ENCODE results near the gene FANK1. TPM values are rescaled to one million over a fixed set of nuclear protein-coding genes. Genes with fewer than 3 reads are reported as not detected.
A peak's percentile ranks its signal among the peaks of the same experiment; 100 is the strongest.
"Not testable (repeated sequence)": the region's sequence is repeated elsewhere in the genome, so short reads cannot be mapped to it uniquely, and the experiment has no call there.

The FANK1 gene, protein sequence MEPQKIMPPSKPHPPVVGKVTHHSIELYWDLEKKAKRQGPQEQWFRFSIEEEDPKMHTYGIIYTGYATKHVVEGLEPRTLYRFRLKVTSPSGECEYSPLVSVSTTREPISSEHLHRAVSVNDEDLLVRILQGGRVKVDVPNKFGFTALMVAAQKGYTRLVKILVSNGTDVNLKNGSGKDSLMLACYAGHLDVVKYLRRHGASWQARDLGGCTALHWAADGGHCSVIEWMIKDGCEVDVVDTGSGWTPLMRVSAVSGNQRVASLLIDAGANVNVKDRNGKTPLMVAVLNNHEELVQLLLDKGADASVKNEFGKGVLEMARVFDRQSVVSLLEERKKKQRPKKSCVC
- 10.1 to 11.0 TPM (median 10.2 TPM) in 3 replicates for total RNA-seq

DNA sequence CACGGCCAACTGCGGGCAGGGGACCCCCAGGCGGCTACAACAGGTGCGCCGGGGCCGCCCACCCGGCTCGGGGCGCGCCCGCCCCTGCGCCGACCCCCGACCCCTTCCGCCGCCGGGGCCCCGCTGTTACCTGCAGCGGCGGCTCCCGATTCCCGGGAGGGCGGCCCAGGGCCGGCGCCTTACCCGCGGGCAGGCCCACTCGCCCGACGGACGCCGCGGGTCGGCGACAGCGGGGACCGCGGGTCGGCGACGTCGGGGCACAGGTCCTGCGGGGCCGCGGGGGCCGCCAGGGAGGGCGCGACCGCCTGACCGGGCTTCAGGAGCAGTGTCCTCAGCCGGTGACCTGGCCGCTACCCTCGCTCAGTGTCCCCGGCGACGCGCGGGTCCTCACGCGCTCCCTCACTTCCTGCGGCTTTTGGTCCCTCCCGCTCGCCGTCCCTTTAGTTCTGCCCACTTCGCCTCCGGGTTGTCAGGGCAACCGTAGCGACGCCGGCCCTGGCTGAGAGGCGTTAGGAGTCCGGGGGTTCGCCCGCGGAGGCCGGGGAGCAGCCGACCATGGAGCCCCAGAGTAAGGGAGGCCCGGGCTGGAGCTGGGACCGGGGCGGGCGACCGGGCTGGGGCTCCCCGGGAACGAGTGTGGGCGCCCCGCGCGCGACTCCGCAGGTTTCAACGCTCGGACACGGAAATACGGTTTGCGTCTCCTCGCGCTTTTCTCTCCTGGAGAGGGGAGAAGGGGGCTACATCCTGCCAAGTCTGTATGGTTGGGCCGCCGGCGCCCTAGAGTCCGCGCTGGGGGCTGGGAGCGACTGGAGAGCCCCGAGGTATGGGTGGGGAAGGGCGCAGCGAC is at the start of gene FANK1:
Gene FANK1, plus strand, starts transcription at position 477 of the 847 bp plus-strand sequence. Its CDS starts 79 bp downstream, at position 556.
- not testable (repeated sequence) for H3K36me3 Mint-ChIP-seq; H3K9me3 Mint-ChIP-seq; H3K27me3 Mint-ChIP-seq (ENCODE audit: low read depth)
- peaks cover 31% of the 10 kb centered on the region for H3K4me1 Mint-ChIP-seq
- peak within 1 kb of the TSS; percentile 94 for H3K4me3 Mint-ChIP-seq
- peak; percentile 69 to 88 for DNase-seq (ENCODE audit: low spot score in 2 of 2, unreplicated experiment in 2 of 2)
- H3K27ac Mint-ChIP-seq = peak within 1 kb of the TSS; percentile 95

DNA sequence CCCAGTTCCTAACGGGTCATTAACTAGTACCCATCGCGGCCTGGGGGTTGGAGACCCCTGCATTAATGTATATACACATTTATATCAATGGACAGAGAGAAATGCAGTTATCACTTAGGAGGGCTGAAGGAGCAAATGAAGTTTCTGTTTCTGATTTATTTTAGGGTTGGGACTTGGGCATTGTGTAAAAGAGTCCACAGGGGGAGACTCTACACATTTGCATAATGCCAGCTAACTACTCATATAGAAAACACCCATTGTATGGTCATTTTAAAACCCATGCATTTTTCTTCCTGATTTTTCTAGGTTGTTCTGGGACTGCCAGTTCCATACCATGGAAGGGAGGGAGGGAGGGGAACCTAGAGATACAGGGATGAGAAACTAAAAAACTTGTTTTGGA is 49.5 kb upstream of the FANK1 start:
- Mint-ChIP-seq H3K27ac (no peak overlapping the region), H3K36me3 (peaks cover 32% of the 10 kb centered on the region), H3K27me3 (ENCODE audit: low read depth) (no peaks in the 10 kb centered on the region), H3K4me1 (no peaks in the 10 kb centered on the region), H3K4me3 (no peak overlapping the region), H3K9me3 (no peaks in the 10 kb centered on the region)
- DNase-seq (ENCODE audit: low spot score in 2 of 2, unreplicated experiment in 2 of 2) = no peak
- TF ChIP-seq, protein P1, sequence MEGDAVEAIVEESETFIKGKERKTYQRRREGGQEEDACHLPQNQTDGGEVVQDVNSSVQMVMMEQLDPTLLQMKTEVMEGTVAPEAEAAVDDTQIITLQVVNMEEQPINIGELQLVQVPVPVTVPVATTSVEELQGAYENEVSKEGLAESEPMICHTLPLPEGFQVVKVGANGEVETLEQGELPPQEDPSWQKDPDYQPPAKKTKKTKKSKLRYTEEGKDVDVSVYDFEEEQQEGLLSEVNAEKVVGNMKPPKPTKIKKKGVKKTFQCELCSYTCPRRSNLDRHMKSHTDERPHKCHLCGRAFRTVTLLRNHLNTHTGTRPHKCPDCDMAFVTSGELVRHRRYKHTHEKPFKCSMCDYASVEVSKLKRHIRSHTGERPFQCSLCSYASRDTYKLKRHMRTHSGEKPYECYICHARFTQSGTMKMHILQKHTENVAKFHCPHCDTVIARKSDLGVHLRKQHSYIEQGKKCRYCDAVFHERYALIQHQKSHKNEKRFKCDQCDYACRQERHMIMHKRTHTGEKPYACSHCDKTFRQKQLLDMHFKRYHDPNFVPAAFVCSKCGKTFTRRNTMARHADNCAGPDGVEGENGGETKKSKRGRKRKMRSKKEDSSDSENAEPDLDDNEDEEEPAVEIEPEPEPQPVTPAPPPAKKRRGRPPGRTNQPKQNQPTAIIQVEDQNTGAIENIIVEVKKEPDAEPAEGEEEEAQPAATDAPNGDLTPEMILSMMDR (IDR thresholded peaks at IDR 0.05; ENCODE audit: unreplicated experiment) = no peak

DNA sequence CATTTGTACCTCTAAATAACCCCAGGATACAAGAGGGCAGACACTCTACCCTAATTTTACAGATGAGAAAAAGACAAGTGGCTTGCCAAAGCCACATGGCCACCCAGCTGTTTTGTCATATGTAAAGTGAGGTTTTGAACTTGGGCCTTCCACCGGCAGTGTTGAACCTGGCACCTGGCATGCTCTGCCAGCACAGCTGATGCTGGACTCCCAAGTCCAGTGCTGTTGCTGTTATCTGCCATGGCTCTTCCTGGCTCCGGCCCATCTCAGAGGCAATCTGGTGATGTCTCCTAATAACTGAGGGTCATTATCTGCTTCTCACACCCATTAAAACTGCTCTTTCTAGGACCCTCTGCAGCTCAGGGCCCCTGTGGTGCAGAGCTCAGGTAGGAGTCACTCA is 48.0 kb upstream of the FANK1 start:
- Mint-ChIP-seq H3K4me3 (no peak overlapping the region), H3K27ac (no peak overlapping the region), H3K27me3 (ENCODE audit: low read depth) (no peaks in the 10 kb centered on the region), H3K9me3 (no peaks in the 10 kb centered on the region), H3K4me1 (no peaks in the 10 kb centered on the region), H3K36me3 (peaks cover 35% of the 10 kb centered on the region)
- DNase-seq (ENCODE audit: low spot score in 2 of 2, unreplicated experiment in 2 of 2) = no peak
- TF ChIP-seq, protein P1 (IDR thresholded peaks at IDR 0.05; ENCODE audit: unreplicated experiment) = no peak

DNA sequence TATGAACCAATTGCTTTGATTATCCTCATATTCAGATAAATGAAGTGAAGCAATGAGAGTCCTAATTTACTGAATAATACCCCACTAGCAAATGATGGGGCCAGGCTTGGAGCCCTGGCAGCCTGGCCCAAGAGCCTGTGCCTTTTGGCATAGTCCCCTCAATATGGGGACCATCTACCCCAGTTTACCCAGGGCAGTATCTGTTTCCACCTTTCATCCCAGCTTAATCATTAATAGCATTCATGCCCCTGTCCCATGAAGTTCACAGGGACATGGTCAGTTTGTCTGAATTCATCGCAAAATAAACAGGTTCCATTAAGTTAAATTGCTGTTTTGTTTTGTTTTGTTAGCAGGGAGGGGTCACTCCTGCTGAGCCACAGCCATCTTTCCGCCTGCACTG is 47.5 kb upstream of the FANK1 start:
- DNase-seq (ENCODE audit: low spot score in 2 of 2, unreplicated experiment in 2 of 2) = no peak
- no peaks in the 10 kb centered on the region for H3K9me3 Mint-ChIP-seq
- no peaks in the 10 kb centered on the region for H3K4me1 Mint-ChIP-seq
- H3K4me3 Mint-ChIP-seq = no peak overlapping the region
- no peak overlapping the region for H3K27ac Mint-ChIP-seq
- TF ChIP-seq, protein P1 (IDR thresholded peaks at IDR 0.05; ENCODE audit: unreplicated experiment) = no peak
- H3K36me3 Mint-ChIP-seq = peaks cover 39% of the 10 kb centered on the region
- H3K27me3 Mint-ChIP-seq (ENCODE audit: low read depth) = no peaks in the 10 kb centered on the region

DNA sequence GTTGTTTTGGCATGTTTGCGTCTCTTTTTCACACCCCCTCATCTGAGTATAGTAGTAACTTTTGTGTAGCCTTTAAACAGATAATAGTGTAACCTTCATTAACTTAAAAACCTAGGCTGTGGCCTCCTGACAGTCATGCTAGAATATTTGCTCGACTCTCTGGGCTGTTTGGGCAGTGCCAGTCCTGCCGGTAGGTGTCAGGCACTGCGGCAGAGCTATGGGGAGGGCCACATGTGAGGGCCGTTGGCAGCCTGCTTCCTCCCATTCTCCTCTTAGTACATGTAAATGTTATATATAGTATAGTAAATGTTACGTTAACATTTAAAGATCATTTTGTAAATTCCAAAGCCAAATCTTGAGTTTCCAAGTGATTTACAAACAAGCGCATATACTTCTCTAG is 46.9 kb upstream of the FANK1 start:
- Mint-ChIP-seq H3K4me3 (no peak overlapping the region), H3K27ac (no peak overlapping the region), H3K36me3 (peaks cover 40% of the 10 kb centered on the region), H3K27me3 (ENCODE audit: low read depth) (no peaks in the 10 kb centered on the region), H3K9me3 (no peaks in the 10 kb centered on the region), H3K4me1 (no peaks in the 10 kb centered on the region)
- no peak for DNase-seq (ENCODE audit: low spot score in 2 of 2, unreplicated experiment in 2 of 2)
- TF ChIP-seq, protein P1 (IDR thresholded peaks at IDR 0.05; ENCODE audit: unreplicated experiment) = no peak

Data from mesothelial cell of epicardium (in vitro differentiated cells).